GM12864 (cell line): ENCODE data around the gene FNTB.

Source experiments
- DNase-seq: peaks from one replicate; pipeline ENCODE4 v3.0.0-alpha.2; 2011; ENCODE audit warnings: low read depth
- H3K4me3 ChIP-seq: 2 replicates; pipeline ENCODE4 v1.5.1; 2011; ENCODE audit warnings: mild to moderate bottlenecking, low read depth, low read length, control low read depth
- TF ChIP-seq, protein P1 (sequence below): IDR thresholded peaks from 2 replicates; pipeline ENCODE4 v1.5.1; 2011; ENCODE audit warnings: low read depth, mild to moderate bottlenecking, moderate library complexity, low read length, control low read depth, inconsistent platforms; ENCODE audit errors: missing control alignments

FNTB gene

DNA sequence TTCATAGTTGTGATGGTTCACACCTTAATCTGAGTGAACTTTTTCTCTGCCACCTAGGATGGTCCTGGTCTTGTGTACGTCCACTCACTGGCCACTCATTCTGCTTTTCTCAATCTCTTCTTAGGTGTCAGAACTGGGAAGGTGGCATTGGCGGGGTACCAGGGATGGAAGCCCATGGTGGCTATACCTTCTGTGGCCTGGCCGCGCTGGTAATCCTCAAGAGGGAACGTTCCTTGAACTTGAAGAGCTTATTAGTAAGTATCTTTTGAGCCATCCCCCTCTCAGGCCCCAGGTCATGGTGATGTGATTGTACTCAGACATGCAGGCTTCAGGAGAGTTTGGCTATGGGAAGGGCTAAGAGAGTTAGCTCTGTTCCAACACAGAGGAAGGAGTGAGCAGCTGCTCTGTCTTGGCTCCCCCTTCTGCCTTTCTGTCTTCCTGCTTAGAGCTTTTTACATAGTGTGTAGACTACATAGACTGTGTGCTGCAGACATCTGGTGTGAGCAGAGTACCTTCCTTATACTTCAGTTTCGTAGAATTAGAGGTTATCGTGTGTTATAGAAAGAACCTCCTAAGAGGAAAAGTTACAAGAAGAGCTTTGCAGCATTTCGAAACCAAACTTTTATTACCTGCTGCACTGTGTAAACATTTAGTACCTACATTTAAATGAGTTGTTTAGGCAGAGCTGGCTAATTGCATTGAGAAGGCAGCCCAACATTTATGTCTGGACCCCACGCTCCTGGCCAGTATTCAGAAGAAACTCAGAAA, 54.2 kb downstream of the FNTB start:
- no peak for DNase-seq
- H3K4me3 ChIP-seq, result no peak overlapping the region
- TF ChIP-seq, protein P1, sequence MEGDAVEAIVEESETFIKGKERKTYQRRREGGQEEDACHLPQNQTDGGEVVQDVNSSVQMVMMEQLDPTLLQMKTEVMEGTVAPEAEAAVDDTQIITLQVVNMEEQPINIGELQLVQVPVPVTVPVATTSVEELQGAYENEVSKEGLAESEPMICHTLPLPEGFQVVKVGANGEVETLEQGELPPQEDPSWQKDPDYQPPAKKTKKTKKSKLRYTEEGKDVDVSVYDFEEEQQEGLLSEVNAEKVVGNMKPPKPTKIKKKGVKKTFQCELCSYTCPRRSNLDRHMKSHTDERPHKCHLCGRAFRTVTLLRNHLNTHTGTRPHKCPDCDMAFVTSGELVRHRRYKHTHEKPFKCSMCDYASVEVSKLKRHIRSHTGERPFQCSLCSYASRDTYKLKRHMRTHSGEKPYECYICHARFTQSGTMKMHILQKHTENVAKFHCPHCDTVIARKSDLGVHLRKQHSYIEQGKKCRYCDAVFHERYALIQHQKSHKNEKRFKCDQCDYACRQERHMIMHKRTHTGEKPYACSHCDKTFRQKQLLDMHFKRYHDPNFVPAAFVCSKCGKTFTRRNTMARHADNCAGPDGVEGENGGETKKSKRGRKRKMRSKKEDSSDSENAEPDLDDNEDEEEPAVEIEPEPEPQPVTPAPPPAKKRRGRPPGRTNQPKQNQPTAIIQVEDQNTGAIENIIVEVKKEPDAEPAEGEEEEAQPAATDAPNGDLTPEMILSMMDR, result no peak

DNA sequence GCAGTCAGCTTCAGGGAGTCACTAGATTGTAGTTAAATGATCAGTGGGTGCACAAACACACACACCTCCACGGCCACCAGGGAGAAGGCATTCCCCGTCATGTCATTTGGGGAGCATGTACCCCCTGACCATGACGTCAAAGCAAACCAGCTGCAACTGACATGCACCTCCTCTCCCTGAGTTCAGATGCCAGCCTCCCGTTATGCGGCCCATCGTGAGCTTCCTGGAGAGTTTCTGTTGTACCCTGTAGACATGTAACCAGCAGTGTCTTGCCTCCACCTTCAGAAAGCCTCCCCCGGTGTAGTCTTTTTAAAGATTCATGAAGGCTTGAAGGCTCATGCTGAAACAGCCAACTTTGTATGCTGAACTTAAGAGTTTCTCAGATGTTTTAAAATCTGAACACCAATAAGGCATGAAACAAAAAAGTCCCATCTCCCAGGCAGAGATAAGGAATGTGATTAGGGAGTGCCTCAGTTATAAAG, 54.8 kb downstream of the FNTB start:
- H3K4me3 ChIP-seq, result no peak overlapping the region
- no peak for DNase-seq
- TF ChIP-seq, protein P1, result no peak

DNA sequence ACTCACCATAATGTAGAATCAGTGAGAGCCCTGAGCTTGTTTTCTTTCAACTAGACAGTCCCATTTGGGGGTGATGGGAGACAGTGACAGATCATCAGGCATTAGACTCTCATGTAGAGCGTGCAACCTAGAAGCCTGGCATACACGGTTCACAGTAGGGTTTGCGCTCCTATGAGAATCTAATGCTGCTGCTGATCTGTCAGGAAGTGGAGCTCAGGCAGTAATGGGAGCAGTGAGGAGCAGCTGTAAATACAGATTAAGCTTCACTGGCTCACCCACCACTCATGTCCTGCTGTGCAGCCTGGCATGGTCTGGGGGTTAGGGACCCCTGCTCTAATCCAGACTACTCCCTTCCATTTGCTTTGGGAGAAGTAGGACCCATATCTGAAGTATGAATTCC, 55.6 kb downstream of the FNTB start:
- DNase-seq, result no peak
- no peak overlapping the region for H3K4me3 ChIP-seq
- TF ChIP-seq, protein P1, result no peak

DNA sequence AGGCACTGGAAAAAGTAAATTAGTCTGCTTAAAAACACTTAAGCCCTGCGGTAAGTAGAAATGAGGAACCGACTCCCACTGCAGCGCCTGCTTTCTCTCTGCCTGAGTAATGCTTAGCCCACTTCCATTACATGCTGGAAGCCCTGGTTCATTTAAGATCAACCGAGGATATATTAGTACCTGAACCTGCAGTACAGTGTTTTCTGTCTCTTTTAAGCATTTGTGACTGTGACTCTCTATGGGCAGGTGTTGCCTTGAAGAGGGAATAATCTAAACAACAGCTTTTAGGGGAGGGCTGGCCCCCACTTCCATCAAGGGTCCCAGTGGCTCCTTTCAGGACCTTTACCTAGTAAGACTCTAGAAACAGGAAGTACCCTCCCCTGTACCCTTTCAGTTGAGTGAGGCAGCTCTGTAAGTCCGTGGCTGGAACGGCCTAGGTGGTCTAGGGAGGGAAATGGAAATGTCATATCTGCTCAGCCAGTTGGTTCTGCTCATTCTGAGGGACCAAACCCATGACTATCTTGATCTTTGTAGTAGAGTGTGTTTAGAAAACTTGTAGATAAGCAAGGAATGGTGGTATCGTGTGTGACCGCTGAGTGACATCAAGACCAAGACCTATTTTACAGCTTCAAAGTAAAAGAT, 56.2 kb downstream of the FNTB start:
- DNase-seq, result no peak
- no peak overlapping the region for H3K4me3 ChIP-seq
- TF ChIP-seq, protein P1, result no peak

DNA sequence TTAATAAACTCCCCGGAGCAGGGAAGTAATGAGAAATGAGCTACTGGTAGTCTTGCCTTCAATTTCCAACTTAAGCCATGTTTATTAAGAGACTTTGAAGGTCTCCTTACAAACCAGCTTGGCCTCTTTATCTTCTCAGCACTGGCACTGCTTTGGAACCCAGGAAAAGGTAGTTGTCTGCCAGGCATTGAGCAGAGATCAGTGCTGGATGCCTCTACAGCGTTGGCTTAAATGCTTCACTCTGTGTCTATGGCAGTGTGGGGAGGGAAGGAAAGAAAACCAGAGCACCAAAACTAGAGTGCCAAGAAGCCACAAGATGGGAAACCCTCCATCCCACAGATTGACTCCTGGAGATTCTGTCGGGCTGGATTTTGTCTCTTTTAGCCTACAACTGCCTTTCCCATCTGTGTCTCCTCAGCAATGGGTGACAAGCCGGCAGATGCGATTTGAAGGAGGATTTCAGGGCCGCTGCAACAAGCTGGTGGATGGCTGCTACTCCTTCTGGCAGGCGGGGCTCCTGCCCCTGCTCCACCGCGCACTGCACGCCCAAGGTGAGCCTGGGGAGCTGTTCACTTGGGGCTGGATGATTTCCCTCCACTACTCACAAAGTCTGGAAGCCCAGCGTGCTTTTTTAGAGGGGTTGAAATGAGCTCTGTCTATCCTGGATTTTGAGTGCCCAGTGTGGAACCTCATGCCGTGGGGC, 57.3 kb downstream of the FNTB start:
- no peak overlapping the region for H3K4me3 ChIP-seq
- TF ChIP-seq, protein P1, result no peak
- no peak for DNase-seq

DNA sequence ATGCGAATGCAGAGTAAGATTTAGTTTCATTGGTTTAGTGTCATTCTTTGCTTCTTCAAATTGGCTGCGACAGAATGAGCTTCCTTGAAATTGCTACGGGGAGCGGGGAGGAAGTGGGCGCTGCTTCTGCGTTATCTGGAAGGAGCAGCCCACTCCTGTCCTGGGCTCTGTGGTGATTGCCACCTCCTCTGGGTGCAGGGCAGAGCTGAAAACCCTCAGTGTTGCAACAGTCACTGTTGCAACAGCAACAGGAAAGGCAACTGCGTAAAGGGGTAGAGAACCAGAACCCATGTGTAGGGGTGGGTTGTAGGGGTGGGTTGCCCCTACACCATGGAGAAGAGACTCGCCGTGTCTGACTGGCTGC, 57.9 kb downstream of the FNTB start:
- no peak overlapping the region for H3K4me3 ChIP-seq
- TF ChIP-seq, protein P1, result no peak
- DNase-seq, result no peak
